Mesenchymal stem cell (in vitro differentiated cells and primary cell): Measurements from ENCODE around the gene KCNJ10.

Experiments used
- DNase-seq: peaks from one replicate; pipeline ENCODE4 v3.0.0-alpha.2; 2013
- H2AFZ ChIP-seq: one replicate; pipeline ENCODE4 v1.6.1; 2013; ENCODE audit warnings: low read depth, mild to moderate bottlenecking, control low read depth, inconsistent platforms, low read length, moderate library complexity
- H2AK5ac ChIP-seq: 2 replicates; pipeline ENCODE4 v1.6.1; 2013; ENCODE audit warnings: low read length, moderate library complexity, mild to moderate bottlenecking, inconsistent platforms; ENCODE audit not compliant: severe bottlenecking
- H2BK120ac ChIP-seq: one replicate; pipeline ENCODE4 v1.6.1; 2013; ENCODE audit warnings: low read depth, mild to moderate bottlenecking, inconsistent platforms, low read length, moderate library complexity
- H2BK12ac ChIP-seq, 2 experiments: one replicate each; pipeline ENCODE4 v1.6.1; 2013; ENCODE audit warnings: inconsistent platforms in 2 of 2, low read length in 2 of 2, mild to moderate bottlenecking in 2 of 2, moderate library complexity in 2 of 2, control low read depth in 1 of 2
- H2BK15ac ChIP-seq: one replicate; pipeline ENCODE4 v1.6.1; 2013; ENCODE audit warnings: mild to moderate bottlenecking, low read depth, inconsistent platforms; ENCODE audit not compliant: poor library complexity, severe bottlenecking
- H2BK5ac ChIP-seq: 2 replicates; pipeline ENCODE4 v1.6.1; 2013; ENCODE audit warnings: low read depth, mild to moderate bottlenecking, low read length, control low read depth, inconsistent platforms; ENCODE audit not compliant: poor library complexity, severe bottlenecking
- H3K14ac ChIP-seq, 2 experiments: one replicate each; pipeline ENCODE4 v1.6.1; 2013; ENCODE audit warnings: inconsistent platforms in 2 of 2, low read length in 2 of 2, control low read depth in 1 of 2, mild to moderate bottlenecking in 1 of 2, moderate library complexity in 1 of 2
- H3K18ac ChIP-seq, 2 experiments: one replicate each; pipeline ENCODE4 v1.6.1; 2013; ENCODE audit warnings: inconsistent platforms in 2 of 2, low read length in 2 of 2, control low read depth in 1 of 2, low read depth in 1 of 2, mild to moderate bottlenecking in 1 of 2
- H3K23ac ChIP-seq, 2 experiments: one replicate each; pipeline ENCODE4 v1.6.1; 2013; ENCODE audit warnings: inconsistent platforms in 2 of 2, low read length in 2 of 2, mild to moderate bottlenecking in 2 of 2, moderate library complexity in 2 of 2, control low read depth in 1 of 2
- H3K27ac ChIP-seq: 2 replicates; pipeline ENCODE4 v1.5.1; 2013; ENCODE audit warnings: mild to moderate bottlenecking, moderate library complexity, low read length, control low read depth, inconsistent platforms; ENCODE audit not compliant: poor library complexity, severe bottlenecking
- H3K27me3 ChIP-seq, 2 experiments: 2 replicates each; pipeline versions ENCODE4 v1.6.1 to v1.7.0; 2013; ENCODE audit warnings: low read length in 2 of 2, mild to moderate bottlenecking in 2 of 2, moderate library complexity in 2 of 2, control low read depth in 1 of 2, inconsistent platforms in 1 of 2; ENCODE audit not compliant: control insufficient read depth in 1 of 2, insufficient read depth in 1 of 2
- H3K36me3 ChIP-seq, 2 experiments: 2 replicates each; pipeline versions ENCODE4 v1.6.1 to v1.7.0; 2013; ENCODE audit warnings: low read length in 2 of 2, control low read depth in 1 of 2, inconsistent platforms in 1 of 2, low read depth in 1 of 2, mild to moderate bottlenecking in 1 of 2; ENCODE audit not compliant: insufficient read depth in 2 of 2, control insufficient read depth in 1 of 2
- H3K4ac ChIP-seq, 2 experiments: one replicate each; pipeline ENCODE4 v1.6.1; 2013; ENCODE audit warnings: inconsistent platforms in 2 of 2, low read length in 2 of 2, mild to moderate bottlenecking in 2 of 2, moderate library complexity in 2 of 2, control low read depth in 1 of 2, low read depth in 1 of 2
- H3K4me1 ChIP-seq: 2 replicates; pipeline ENCODE4 v1.6.1; 2013; ENCODE audit warnings: low read depth, low read length, control low read depth; ENCODE audit not compliant: control insufficient read depth, insufficient read depth
- H3K4me2 ChIP-seq: 2 replicates; pipeline ENCODE4 v1.6.1; 2013; ENCODE audit warnings: low read length, mild to moderate bottlenecking, inconsistent platforms; ENCODE audit not compliant: poor library complexity, severe bottlenecking
- H3K4me3 ChIP-seq, 2 experiments: 2 replicates each; pipeline versions ENCODE4 v1.5.1 to v1.7.0; 2013; ENCODE audit warnings: low read length in 2 of 2, mild to moderate bottlenecking in 2 of 2, control low read depth in 1 of 2, low read depth in 1 of 2; ENCODE audit not compliant: insufficient read depth in 1 of 2
- H3K79me1 ChIP-seq: replicated peaks from 2 replicates; pipeline ENCODE4 v1.6.1; 2013; ENCODE audit warnings: mild to moderate bottlenecking, control low read depth, low read length, inconsistent platforms; ENCODE audit not compliant: poor library complexity, severe bottlenecking
- H3K9ac ChIP-seq: 2 replicates; pipeline ENCODE4 v1.7.0; 2013; ENCODE audit warnings: mild to moderate bottlenecking, low read length, moderate library complexity
- H3K9me3 ChIP-seq: 2 replicates; pipeline ENCODE4 v1.7.0; 2013; ENCODE audit warnings: mild to moderate bottlenecking, low read length; ENCODE audit not compliant: control insufficient read depth
- H4K8ac ChIP-seq: one replicate; pipeline ENCODE4 v1.6.1; 2013; ENCODE audit warnings: inconsistent platforms, mild to moderate bottlenecking, low read length, moderate library complexity
- H4K91ac ChIP-seq: one replicate; pipeline ENCODE4 v1.6.1; 2013; ENCODE audit warnings: mild to moderate bottlenecking, low read length, inconsistent platforms
- WGBS: methylation state at CpG from one replicate; pipeline ENCODE4 v1.1.7; 2013; ENCODE audit warnings: mixed read lengths; 5-methylcytosine and 5-hydroxymethylcytosine counted together

Gene KCNJ10

GRCh38 chr1:160031365-160032164 is 38.4 kb downstream of the KCNJ10 start, which contains the start of gene PIGM:
PIGM (minus strand) TSS chr1:160031990; CDS start chr1:160031739, 251 bp downstream.
- Histone ChIP-seq H3K4me3 (peak within 1 kb of the TSS; percentile 84 to 97), H3K36me3 (no peaks in the 10 kb centered on the region), H3K23ac (no peak within 1 kb of the TSS), H2BK15ac (no peak within 1 kb of the TSS), H3K4ac (peak within 1 kb of the TSS; percentile 53 to 73), H4K8ac (peak within 1 kb of the TSS; percentile 83), H3K14ac (no peak within 1 kb of the TSS), H2BK12ac (no peak within 1 kb of the TSS), H3K4me1 (peaks cover 10% of the 10 kb centered on the region), H3K9ac (peak within 1 kb of the TSS; percentile 79), H3K79me1 (peaks cover 15% of the 10 kb centered on the region), H3K4me2 (peak within 1 kb of the TSS; percentile 86), H2BK5ac (peak within 1 kb of the TSS; percentile 35), H2BK120ac (no peak within 1 kb of the TSS), H3K18ac (peak within 1 kb of the TSS in 1 of 2 experiments; percentile 81), H3K27ac (peak within 1 kb of the TSS; percentile 57), H3K9me3 (no peaks in the 10 kb centered on the region), H2AK5ac (no peak within 1 kb of the TSS), H3K27me3 (peaks cover 0 to 10% of the 10 kb centered on the region in 2 experiments), H4K91ac (peak within 1 kb of the TSS; percentile 25), H2AFZ (peak within 1 kb of the TSS; percentile 91)
- under 1% methylated on average over 47 of the region's 60 CpGs for WGBS
- peak; percentile 90 for DNase-seq

- no peak overlapping the region for H2BK5ac ChIP-seq
- peaks cover 10% of the 10 kb centered on the region for H3K4me1 ChIP-seq
- H3K4ac ChIP-seq = peak overlapping the region in 1 of 2 experiments; percentile 47
- peak overlapping the region; percentile 79 for H3K9ac ChIP-seq
- no peak overlapping the region for H4K91ac ChIP-seq
- no peak overlapping the region for H2BK15ac ChIP-seq
- H2AK5ac ChIP-seq = no peak overlapping the region
- peaks cover 0 to 10% of the 10 kb centered on the region in 2 experiments for H3K27me3 ChIP-seq
- peak overlapping the region; percentile 74 for H2AFZ ChIP-seq
- peak; percentile 2 for DNase-seq
- H2BK12ac ChIP-seq = no peak overlapping the region
- no peaks in the 10 kb centered on the region for H3K9me3 ChIP-seq
- peak overlapping the region; percentile 86 for H3K4me2 ChIP-seq
- no peaks in the 10 kb centered on the region for H3K36me3 ChIP-seq
- H3K14ac ChIP-seq = no peak overlapping the region
- no peak overlapping the region for H3K23ac ChIP-seq
- 19% methylated on average over 22 of the region's 23 CpGs for WGBS
- H2BK120ac ChIP-seq = no peak overlapping the region
- H3K27ac ChIP-seq = no peak overlapping the region
- no peak overlapping the region for H3K18ac ChIP-seq
- H3K79me1 ChIP-seq = peaks cover 15% of the 10 kb centered on the region
- peak overlapping the region; percentile 84 to 97 for H3K4me3 ChIP-seq
- H4K8ac ChIP-seq = no peak overlapping the region
Observed at GRCh38 chr1:160030657-160031364, 39.1 kb downstream of the KCNJ10 start.

GRCh38 chr1:160028426-160028825 is 41.5 kb downstream of the KCNJ10 start:
- no peak overlapping the region for H3K9ac ChIP-seq

DNA sequence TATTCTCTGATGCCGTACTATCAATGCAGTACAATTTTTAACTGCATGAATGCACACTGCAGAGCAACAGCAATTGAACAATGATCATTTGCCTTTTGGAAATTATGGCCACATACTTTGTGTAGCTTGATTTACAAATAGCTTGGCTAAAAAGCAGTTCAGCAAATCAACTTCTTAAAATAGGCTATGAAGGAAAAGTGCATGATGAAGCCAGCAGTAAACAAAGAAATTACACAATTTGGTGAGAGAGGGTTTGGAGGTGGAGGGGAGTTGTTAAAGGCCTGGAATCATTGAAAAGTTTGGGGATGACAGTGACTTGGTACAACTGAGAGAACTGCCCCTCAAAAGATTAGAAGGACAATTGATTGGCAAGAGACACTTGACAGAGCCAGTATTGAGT is 44.6 kb downstream of the KCNJ10 start:
- Histone ChIP-seq H2BK120ac (no peak overlapping the region), H3K4me1 (no peaks in the 10 kb centered on the region)

More at GRCh38 chr1:160028426-160028825, 41.5 kb downstream of the KCNJ10 start:
- Histone ChIP-seq H4K91ac (no peak overlapping the region), H3K4me3 (no peak overlapping the region), H3K27ac (no peak overlapping the region), H2BK12ac (no peak overlapping the region), H2BK120ac (no peak overlapping the region), H3K4me1 (peaks cover 10% of the 10 kb centered on the region), H2AFZ (no peak overlapping the region), H2BK15ac (no peak overlapping the region), H3K9me3 (no peaks in the 10 kb centered on the region), H3K4me2 (no peak overlapping the region), H3K4ac (no peak overlapping the region), H3K27me3 (no peaks in the 10 kb centered on the region), H3K23ac (no peak overlapping the region), H3K36me3 (no peaks in the 10 kb centered on the region), H4K8ac (no peak overlapping the region), H2BK5ac (no peak overlapping the region), H3K18ac (no peak overlapping the region), H3K79me1 (peaks cover 15% of the 10 kb centered on the region), H2AK5ac (no peak overlapping the region), H3K14ac (no peak overlapping the region)
- no peak for DNase-seq

More for the DNA sequence above, 44.6 kb downstream of the KCNJ10 start:
- no peak overlapping the region for H3K18ac ChIP-seq
- H2BK12ac ChIP-seq = no peak overlapping the region
- H4K91ac ChIP-seq = no peak overlapping the region
- H3K27me3 ChIP-seq = peaks cover 0 to 5% of the 10 kb centered on the region in 2 experiments
- no peak overlapping the region for H3K9ac ChIP-seq
- H3K14ac ChIP-seq = no peak overlapping the region
- no peaks in the 10 kb centered on the region for H3K9me3 ChIP-seq
- peaks cover 3% of the 10 kb centered on the region for H3K79me1 ChIP-seq
- no peak overlapping the region for H3K4me2 ChIP-seq
- H2BK15ac ChIP-seq = no peak overlapping the region
- H2AFZ ChIP-seq = no peak overlapping the region
- H2BK5ac ChIP-seq = no peak overlapping the region
- no peak overlapping the region for H2AK5ac ChIP-seq
- no peak overlapping the region for H3K4ac ChIP-seq
- DNase-seq = no peak
- no peak overlapping the region for H3K4me3 ChIP-seq
- no peaks in the 10 kb centered on the region for H3K36me3 ChIP-seq
- no peak overlapping the region for H3K23ac ChIP-seq
- no peak overlapping the region for H4K8ac ChIP-seq
- H3K27ac ChIP-seq = no peak overlapping the region
- WGBS = 100% methylated on average over 1 of the region's 1 CpG
